H1 (cell line): ENCODE measurements around the gene LRRN1. TPM values are rescaled to one million over a fixed set of nuclear protein-coding genes. Genes with fewer than 3 reads are reported as not detected.

Experiments
- ATF2 ChIP-seq: IDR thresholded peaks from 2 replicates; pipeline ENCODE4 v1.6.1; 2012; ENCODE audit warnings: low read length, inconsistent platforms
- BCL11A ChIP-seq, 2 experiments: IDR thresholded peaks; one replicate each; pipeline ENCODE4 v1.6.1; 2011; ENCODE audit warnings: low read depth in 2 of 2, low read length in 2 of 2, mild to moderate bottlenecking in 2 of 2
- CEBPB ChIP-seq: IDR thresholded peaks from 2 replicates; pipeline ENCODE4 v1.6.1; 2012; ENCODE audit warnings: low read depth, low read length
- EGR1 ChIP-seq: IDR thresholded peaks from 2 replicates; pipeline ENCODE4 v1.6.1; 2011; ENCODE audit warnings: low read depth, low read length, borderline replicate concordance
- NRF1 ChIP-seq: IDR thresholded peaks from 2 replicates; pipeline ENCODE4 v1.6.1; 2011; ENCODE audit warnings: mild to moderate bottlenecking, low read depth, low read length, improper control_type of control experiment
- SP4 ChIP-seq: IDR thresholded peaks from 2 replicates; pipeline ENCODE4 v1.6.1; 2012; ENCODE audit warnings: low read length, inconsistent platforms
- polyA plus RNA-seq, 7 experiments: library from polyadenylated mRNA; depleted of rRNA in 3 of 7; stranded (reverse) in 5 of 7; unstranded in 2 of 7; fragments of >200 nt in 5 of 7; fragments of 200-250 nt in 2 of 7; gene quantifications; 1 replicate in 5 of 7; 2 replicates in 1 of 7; 4 replicates in 1 of 7; pipeline versions ENCODE4 v1.2.1 to v1.2.3, GENCODE V29; 2011 to 2013; ENCODE audit warnings: missing spikeins in 2 of 7, mixed read lengths in 2 of 7
- total RNA-seq: library from RNA; stranded (reverse); fragmentation: NEBNext Ultra II Directional; extraction: Animal tissue kit (Norgen Biotek cat#: 25700); gene quantifications from 2 replicates; pipeline ENCODE4 v1.2.1, GENCODE V29; 2021

LRRN1 gene
- total and polyA plus RNA-seq, 2 of the 8 experiments (the other 6 are each of a cell fraction or from before 2014, with no cell fraction given) = 159 to 199 TPM

- TF ChIP-seq ATF2 (no peak), NRF1 (no peak), CEBPB (no peak), EGR1 (no peak), SP4 (no peak), BCL11A (IDR thresholded peaks at IDR 0.05; ENCODE audit: low read depth in 2 of 2, low read length in 2 of 2) (no peak)
- TF ChIP-seq, all 59 proteins: peak for 0
Observed at GRCh38 chr3:3847994-3848922, 49.0 kb downstream of the LRRN1 start (continued).
